HG03460 (cell line): ENCODE results near the gene ABTB1.
"Not testable (repeated sequence)": the region's sequence is repeated elsewhere in the genome, so short reads cannot be mapped to it uniquely, and the experiment has no call there.

Source experiments
- ATAC-seq: cut with Tn5 transposase; IDR thresholded peaks from one replicate; pipeline ENCODE4 v1.9.1; 2021; ENCODE audit not compliant: unreplicated experiment

ABTB1 gene

DNA sequence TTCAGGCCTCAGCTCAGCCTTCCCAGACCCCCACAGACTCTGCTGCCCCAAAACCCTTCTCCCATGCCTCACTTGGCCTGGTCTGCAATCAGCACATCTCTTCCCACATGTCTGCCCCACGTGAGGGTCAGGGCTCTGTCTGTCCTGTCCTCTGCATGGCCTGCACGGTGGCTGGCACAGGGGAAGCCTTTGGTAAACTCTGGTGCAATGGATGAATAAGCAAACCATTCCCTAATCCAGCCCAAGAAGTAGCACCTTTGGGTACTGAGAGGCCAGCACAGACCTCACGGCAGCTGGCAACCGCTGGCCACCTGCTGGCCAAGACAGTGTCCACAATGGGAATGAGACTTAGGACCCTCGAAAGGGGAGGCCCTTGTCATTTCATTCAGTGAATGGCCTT, 27.7 kb downstream of the ABTB1 start:
- no peak for ATAC-seq

DNA sequence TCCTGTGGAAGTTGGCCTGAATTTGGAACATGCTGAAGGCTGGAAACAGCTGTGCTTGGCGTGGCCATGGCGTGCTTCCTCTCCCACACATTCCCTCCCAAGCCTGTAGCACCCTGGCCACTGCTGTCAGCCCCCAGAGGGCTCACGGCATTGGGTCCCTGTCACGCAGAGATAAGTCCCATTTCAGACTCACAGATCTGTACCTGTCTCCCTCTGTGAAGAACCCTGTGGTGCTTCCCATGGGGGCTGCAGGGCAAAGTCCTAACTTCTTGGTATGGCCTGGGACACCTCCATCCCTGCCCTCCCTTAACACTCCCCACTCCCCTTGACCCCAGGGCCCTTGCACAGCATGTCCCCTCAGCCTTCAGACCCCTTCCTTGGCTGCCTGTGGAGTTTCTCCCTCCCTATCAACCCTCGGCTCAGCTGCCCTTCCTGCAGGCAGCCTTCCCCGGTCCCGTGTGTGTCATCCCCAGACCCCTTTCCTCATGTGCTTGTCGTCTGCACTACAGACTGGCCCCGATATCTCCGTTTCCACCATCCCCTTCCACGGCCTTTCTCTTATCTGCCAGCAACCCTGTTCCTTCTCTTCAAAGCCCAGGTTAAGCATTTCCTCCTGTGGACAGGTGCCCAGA, 28.6 kb downstream of the ABTB1 start:
- no peak for ATAC-seq

DNA sequence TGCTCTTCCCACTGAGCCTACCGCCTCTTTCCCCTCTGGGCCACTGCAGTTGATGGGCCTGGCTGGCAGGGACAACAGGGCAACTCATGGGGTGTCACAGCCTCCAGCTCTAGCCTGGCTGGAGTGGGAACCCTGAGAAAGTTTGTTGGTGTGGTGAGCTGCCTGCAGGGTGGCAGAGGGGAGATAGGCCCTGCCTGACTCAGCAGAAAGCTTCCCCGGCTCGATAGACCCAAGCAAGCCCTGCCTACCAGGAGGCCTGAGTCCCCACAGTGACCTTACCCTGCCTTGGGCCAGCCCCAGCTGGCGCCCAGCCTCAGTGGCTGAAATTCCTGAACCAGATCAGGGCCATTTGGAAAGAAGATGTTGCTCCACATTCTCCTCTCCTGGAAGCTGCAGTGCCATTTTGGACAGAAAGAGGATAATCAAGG, 29.4 kb downstream of the ABTB1 start:
- ATAC-seq, result no peak

DNA sequence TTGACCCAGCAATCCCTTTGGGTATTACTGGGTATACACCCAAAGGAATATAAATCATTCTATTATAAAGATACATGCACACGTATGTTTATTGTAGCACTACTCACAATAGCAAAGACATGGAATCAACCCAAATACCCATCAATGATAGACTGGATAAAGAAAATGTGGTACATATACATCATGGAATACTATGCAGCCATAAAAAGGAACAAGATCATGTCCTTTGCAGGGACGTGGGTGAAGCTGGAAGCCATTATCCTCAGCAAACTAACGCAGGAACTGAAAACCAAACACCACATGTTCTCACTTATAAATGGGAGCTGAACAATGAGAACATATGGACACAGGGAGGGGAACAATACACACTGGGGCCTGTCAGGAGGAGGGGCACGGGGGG, 32.1 kb downstream of the ABTB1 start:
- not testable (repeated sequence) for ATAC-seq

DNA sequence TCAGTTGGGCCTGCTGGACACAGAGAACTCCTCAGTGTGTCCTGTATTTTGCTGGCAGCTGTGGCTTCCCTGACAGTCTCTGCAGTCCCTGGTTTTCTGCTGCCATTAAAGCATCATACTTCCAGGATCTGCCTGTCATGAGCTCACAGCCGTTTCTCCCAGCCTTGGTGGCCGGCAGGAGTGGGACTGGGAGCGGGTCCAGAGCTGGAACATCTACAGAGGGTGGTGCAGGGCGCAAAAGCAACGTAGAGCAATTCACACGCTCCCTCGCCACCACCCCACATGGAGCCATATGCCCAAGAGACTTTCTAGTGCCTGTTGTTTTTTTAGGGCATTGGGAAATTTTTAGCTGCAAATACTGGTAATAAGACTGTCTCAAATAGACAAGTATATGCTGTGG, 33.6 kb downstream of the ABTB1 start:
- no peak for ATAC-seq

DNA sequence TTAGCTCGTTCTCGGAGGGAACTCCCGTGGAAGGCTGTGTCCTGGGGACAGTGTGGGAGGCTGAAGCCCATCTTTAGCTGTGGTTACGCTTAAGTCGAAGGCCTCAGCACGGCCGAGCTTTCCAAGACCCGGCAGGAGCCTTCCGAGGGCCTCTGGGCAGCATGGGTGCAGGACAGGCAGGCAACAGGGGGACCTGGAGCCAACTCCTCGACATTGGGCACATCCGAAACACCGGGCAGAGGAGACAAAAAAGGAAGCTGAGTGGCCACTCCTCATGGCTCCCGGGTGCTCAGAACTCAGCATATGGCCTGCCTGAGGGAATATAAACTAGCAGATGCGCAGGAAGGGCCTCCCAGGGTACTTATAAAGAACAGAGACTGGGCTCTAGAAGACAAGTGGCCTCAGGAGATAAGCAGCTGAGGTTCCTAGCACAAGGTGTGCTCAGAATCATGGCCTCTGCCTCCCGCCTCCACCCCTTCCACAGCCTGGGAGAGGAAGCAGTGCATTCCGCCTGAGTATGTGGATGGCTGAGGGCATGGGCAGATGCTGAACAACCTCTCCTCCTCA, 34.1 kb downstream of the ABTB1 start:
- no peak for ATAC-seq

DNA sequence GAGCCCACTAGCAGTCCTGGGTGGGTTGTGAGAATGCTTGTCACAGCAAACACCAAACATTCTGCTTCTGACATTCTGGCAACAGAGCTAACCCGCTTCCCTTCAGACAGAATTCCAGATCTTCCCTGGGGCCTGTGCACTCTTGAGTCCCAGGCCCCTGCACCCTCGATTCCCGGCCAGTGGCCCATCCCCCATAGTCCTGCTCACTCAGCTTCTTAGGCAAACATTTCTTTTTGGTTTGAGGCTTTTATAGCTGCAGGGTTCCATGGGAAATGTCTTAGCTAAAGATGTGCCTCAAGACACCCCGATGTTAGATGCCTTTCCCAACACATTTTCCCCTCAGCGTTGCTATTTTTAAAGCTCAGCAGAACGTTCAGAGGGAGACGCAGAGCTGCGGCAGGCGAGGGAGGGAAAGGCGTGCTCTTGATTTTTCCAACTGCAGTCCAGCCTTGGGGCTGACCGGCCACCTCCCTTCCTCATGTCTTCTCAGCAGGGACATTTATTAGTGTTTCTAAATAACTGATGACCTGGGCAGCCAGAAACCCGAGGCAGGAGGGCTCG, 35.2 kb downstream of the ABTB1 start:
- no peak for ATAC-seq

DNA sequence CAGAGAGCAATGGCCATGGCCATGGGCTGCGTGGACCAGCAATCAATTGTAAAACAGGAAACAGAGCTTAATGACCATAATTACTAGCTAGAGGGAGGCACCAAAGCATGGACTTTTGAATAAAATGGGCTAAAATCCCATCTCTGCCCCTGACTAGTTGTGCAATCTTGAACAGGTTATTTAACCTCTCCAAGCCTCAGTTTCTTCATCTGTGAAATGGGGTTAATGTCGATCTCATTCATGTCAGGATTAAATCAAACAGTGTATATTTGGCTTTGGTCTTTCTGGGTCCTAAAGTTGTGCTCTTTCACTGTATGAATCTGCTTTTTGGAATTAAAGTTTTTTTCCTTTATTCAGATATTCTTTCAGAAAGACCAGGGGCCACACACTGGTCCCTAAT, 36.1 kb downstream of the ABTB1 start:
- no peak for ATAC-seq

DNA sequence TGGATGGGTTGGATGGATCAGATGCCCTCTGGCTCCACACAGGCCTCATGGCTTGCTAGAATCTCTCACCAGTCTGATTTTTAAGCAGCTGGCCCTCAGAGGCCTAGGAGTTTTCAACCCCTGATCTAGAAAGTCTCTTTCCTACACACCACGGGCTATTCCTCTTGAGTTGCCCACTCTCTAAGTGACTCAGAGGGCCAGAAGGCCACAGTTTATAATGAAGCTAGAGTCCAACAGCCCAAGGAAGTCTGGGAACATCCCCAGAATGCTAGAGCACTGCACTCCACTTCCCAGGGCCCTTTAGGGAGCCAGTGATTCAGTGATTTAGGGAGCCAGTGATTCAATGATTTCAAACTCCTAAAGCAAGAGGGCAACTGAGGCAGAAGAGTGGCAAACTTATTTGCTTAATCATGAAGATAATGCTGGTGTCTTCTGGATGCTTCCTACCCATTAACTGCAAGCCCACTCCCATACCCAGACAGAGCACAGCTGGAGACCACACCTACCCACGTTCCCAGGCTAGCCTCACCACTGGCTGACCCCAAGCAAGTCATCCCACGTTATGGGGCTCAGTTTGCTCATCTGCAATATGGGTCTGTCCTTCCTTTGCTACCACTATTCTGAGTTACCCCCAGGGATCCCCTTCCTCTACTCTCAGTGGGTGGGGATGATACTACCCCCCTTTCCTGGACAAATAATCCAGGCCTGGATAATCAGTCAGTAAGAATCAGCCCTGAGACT, 36.7 kb downstream of the ABTB1 start:
- ATAC-seq, result no peak

DNA sequence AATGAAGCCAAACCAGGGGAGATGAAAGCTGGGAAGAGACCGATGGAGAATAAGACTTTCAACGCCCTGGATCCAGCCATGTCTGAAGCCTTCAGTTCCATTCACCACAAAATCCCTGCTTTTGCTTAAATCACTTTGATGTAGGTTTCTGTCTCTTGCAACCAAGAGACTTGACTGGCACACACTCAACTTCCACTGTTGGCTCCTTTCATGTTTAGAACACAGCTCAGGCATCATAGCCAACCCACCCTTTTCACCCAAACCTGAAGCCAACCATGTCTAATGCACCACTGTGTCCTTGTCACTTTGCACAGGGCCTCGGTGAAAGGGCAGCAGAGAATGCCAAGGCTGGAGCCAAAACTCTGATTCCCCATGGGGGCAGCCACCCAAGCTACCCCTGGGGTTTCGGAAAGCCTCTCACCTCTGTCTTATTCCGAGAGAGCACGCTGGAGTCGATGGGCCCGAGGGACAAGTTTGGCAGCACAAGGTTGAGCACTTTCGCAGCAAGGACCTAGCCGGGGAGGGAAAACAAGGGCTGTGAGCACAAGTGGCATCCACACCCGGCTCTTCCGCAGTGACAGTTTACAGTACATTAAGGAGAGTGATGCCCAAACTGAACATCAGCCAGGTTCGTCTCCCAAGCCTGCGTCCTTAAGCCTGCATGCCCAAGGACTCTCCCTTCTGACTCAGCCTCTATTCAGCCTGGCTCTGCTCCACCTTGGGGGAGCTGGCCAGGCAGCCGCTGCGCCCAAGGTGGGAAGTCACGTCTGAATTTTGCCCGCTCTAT, 37.6 kb downstream of the ABTB1 start:
- ATAC-seq, result no peak

DNA sequence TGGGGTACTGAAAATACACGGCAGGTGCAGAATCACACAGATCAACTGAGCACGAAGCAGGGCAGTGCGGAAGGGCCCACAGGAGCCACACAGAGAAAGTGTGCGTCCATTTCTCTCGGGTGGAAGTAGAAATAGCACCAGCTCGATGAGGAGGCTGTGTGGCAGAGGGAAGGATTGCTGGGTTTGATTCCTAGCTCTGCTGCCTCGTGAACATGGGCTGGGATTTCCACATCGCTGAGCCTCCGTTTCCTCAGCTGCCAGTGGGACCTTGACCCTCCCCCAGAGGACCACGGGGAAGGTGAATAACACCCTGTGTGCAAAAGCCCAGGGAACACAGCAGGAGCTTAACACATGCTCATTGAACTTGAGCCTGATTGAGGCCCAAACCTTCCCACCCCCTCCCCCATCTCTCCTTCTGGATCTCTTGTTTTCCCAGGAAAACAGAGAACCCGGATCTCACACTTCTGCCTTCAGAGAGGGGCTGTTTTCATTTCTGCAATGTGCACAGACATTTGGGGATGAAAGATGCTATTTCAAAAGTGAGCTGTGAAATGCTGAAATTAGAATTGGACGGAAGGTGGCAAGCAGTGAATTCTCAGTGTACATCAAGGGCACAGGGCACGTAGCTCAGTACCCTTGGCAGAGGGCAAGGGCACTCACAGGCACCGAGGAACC, 38.4 kb downstream of the ABTB1 start:
- no peak for ATAC-seq

DNA sequence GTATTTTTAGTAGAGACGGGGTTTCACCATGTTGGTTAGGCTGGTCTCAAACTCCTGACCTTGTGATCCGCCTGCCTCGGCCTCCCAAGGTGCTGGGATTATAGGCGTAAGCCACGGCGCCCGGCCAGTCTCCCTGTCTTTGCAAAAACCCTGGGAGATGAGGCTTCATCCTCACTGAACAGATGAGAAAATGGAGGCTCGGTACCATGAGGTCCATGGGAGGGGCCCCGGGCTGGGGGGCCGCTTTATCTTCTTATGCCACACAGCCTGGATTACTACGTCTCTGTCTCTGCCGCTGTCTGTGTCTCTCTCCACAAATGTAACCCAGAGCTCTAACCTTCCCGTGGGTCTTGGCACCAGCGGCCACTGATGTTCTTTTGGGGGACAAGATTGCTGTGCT, 39.1 kb downstream of the ABTB1 start:
- ATAC-seq, result no peak

DNA sequence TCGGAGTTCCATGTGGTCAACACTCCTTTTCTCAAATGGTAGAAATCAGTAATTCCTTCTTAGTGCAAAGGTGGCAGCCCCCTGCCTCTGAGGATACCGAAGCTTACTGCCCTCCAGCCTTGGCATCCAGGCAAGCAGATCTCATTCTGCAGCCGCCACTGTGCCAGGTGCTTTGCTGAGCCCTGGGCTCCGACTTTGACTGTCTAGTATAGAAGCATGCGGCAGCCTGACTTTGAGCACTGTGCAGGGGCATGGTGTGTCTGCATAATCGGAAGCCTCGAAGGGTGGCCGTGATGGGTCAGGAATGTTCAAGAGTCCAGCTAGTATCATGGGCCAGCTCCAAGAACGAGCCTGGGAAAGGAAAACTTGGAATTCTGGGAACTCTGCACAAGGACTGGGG, 39.7 kb downstream of the ABTB1 start:
- ATAC-seq, result no peak

DNA sequence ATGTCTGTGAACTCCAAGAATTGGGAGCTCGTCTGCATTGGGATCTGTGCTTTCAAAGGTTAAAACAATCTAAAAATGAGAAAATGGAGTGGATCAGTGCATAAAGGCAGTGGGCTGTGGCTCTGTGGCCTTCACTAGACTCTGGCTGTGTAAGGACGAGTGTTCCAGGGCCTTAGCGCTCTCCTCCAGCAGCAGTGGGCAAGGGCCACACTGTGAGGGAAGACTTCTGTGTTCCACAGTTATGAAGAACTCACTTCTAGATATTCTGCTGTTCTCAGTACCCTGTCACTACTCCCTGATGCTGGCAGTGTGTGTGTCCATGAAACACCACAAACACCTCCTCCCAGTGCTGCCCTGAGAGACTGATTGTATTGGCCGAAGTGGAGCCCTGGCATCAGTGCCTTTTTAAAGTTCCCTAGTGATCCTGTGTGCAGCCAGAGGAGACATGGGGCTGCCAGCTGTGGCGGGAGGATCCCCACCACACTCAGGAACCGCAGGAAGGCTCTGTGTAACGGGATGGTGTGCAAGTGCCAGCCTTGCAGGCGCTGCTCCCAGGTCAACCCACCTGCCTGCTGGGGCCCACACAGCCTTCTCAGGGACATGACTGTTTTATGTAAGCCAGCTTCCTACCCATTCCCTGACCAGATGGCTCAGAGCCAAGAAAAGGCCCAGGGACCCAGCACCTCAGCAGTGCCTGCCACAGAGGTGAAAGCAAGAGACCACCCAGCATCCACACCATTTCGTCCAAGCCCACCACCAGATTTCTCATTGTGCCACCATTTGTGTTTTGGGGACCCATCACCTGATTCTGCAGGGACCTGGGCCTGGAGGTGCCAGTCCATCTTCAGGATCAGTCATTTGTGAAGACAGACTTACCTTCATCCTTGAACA, 40.4 kb downstream of the ABTB1 start:
- no peak for ATAC-seq

DNA sequence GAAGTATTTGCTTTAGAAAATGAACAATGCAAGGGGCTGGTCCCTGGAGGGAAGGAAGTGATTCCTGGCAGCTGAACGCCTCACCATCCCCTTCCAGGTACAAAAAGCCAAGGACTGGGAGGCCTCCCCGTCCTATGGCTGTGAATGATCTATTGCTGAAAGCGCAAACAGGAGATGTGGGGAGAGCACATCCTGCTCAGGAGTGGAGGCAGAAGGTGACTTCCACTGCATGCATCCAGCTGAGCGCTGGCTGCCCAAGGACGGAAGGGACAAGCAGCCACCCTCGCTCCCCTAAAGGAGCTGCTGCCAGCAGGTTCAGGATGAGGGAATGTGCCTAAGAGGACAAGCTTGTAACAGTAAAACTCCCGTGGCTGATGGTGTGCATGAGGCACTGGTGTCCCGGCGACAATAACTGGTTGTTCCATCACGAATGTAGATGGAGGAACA, 41.4 kb downstream of the ABTB1 start:
- ATAC-seq, result no peak

DNA sequence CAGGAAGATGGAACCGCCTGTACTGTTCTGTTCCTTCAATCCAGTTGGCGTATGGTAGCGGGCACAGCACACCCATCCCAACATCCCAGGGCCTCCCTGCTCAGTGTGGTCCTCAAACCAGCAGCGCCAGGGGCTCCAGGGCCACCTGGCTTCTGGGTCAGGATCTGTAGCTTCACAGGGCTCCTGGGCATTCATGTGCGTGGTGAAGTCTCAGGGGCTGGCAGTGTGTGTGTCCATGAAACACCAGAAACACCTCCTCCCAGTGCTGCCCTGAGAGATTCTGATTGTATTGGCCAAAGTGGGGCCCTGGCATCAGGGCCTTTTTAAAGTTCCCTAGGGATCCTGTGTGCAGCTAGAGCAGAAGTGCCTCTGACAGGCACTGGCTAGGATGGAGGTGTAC, 42.1 kb downstream of the ABTB1 start:
- ATAC-seq, result no peak

DNA sequence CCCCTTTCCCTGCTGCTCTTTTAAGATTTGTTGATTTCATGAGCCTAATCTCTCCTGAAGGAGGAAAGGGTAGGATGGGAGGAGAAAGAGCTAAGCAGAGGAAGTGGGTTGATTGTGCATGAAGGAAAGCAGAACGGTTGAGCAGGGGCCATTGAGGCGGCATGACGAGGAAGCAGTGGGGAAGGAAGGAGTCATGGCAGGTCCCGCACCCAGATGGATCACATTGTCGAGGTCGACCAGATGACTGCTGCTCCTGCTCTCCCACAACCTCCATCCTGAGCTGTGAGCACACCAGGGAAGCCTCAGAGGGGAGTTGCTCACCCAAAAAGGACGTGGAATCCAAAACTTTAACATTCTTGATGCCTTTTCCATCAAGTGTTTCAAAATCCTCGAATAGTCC, 42.8 kb downstream of the ABTB1 start:
- ATAC-seq, result no peak

DNA sequence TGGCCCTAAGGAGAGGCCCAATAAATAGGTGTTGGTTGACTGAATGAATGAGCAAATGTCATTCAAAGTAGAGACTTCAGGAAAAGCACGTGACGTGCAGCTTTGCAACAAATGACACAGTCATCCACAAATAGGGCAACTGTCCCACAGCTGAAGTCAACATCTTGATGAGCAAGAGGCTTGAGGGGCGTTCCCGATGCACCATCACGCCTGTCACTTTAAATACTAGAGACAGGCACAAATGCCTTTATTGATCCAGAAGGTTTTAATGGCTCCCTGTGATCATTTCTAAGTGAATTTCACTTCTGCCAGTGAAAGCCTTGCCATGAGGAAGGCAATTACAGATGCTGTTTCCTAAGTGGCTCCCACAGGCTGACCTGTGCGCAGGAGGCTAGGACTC, 43.6 kb downstream of the ABTB1 start:
- no peak for ATAC-seq

DNA sequence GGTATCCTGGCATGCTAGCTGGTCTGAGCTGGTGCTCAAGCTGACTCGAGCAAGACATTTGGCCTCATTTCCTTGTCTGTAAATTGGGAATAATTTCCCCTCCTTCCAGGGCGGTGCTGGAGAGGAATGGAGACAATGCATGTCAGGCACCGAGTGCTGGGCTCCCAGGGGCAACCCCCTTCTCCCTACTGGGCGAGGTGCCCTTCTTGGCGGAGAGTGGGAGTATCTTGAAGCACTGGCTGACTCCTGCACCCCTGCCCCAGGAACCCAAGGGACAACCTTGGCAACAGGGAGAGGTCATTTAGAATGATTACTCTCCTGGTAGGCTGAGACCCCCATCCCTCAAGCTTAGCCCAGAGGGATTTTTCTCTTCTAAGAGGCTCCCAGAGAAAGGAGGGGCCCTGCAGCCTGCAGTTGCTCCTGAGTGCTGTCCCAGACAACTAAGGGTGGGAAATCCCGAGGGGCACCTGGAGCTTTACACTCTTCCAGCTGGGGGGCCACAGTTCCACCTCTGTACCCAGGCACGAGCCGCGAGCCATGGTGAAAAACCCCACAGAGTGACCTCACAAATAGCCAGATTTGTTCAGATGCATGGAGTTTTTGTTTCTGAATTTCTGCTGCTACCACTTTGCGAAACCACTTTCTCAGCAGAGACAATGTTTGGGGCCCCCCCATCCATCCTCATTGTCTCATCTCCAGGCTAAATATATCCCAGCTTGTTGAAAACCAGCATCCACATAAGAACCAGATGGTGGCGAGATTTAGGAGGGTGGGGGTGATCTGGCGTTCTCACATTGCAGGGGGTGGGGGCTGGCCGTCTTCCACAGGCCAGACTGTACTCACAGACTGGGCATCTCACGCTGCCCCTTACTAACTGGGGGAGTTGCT, 44.8 kb downstream of the ABTB1 start:
- ATAC-seq, result no peak
